Kidney capillary endothelial cell (primary cell): ENCODE data around the gene ALPP.
"Not testable (repeated sequence)": the region's sequence is repeated elsewhere in the genome, so short reads cannot be mapped to it uniquely, and the experiment has no call there.

ENCODE experiments used
- DNase-seq: peaks from one replicate; pipeline ENCODE4 v3.0.0-alpha.2; 2018; ENCODE audit warnings: low spot score

The ALPP gene

DNA sequence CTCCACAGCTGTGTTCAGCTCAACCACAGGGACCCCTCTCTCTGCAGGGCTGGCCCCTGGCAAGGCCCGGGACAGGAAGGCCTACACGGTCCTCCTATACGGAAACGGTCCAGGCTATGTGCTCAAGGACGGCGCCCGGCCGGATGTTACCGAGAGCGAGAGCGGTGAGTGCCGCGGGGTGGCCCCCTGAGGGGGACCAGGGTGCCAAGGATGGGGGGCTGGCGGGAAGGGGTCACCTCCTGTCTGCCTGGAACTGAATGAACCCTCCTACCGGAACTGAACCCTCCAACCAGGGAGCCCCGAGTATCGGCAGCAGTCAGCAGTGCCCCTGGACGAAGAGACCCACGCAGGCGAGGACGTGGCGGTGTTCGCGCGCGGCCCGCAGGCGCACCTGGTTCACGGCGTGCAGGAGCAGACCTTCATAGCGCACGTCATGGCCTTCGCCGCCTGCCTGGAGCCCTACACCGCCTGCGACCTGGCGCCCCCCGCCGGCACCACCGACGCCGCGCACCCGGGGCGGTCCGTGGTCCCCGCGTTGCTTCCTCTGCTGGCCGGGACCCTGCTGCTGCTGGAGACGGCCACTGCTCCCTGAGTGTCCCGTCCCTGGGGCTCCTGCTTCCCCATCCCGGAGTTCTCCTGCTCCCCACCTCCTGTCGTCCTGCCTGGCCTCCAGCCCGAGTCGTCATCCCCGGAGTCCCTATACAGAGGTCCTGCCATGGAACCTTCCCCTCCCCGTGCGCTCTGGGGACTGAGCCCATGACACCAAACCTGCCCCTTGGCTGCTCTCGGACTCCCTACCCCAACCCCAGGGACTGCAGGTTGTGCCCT lies 2.9 kb downstream of the ALPP start:
- DNase-seq = not testable (repeated sequence)

- no peak for DNase-seq
Measured at GRCh38 chr2:232382331-232383225, 4.0 kb downstream of the ALPP start.

DNA sequence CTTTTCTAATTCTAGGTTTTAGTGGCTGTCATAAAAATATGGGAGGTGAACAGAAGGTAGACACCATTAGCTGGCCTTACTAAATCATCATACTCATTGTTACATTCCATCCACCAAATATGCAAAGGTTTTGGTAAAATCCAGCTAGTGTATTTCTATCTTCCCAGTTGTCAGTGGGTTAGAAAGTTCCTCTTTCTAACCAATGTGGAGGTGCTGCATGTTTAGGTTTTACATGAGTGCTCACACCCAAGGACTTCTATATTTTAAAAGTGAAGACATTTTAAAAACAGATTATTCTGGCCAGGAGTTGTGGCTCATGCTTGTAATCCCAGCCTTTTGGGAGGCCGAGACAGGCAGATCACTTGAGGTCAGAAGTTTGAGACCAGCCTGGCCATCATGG lies 5.9 kb downstream of the ALPP start:
- DNase-seq = no peak

- DNase-seq = not testable (repeated sequence)
Measured at GRCh38 chr2:232385058-232385457, 6.5 kb downstream of the ALPP start.

DNA sequence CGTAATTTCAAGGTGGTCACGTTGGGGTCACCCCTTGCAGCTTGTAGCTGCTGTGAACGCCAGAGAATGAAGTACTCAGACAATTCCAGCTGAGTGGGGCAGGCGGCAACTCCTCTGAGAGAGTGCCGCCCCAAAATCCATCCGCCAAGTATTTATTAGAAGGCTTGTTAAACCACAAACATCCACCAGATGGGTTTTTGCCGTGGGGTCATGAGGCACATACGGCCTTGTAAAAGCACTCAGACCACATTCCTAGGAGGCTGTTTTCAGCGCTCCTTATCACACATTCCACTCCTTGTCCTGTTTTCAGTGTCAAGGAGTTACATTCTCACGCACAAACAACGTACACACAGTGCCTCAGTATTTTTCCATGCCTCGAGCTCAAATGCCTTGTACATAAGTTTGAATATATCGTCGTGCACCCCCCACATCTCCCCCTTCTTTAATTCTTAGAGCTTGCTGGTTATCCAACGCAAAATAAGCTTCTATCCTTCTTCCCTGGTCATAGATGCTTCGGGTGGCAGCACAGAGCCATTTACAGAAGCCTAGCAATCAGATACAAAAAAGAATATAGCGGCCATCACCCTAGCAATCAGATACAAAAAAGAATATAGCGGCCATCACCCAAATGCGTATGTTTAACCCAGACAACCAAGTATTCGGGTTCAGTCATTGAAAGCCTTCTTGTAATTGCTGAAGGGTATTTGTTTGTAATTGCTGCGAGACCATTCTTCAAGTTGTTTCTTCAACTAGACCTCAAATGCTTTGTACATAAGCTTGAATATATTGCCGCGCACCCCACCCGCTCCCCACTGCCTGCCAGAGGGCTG lies 7.3 kb downstream of the ALPP start:
- no peak for DNase-seq

DNA sequence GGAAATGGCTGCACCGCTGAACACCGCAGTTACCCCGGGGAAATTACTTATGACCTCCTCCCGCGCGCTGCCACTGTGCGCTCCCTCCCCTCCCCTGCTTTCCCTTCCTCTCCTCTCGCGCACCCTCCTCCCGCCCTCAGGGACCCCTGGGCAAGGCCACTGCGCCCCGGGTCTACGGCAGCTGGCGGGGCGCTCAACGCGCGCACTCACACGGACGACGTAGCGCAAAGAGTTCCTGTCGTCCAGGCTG lies 7.9 kb downstream of the ALPP start:
- no peak for DNase-seq

- no peak for DNase-seq
Measured at GRCh38 chr2:232386740-232387450, 8.3 kb downstream of the ALPP start.

GRCh38 chr2:232387451-232388171 lies 9.1 kb downstream of the ALPP start:
- no peak for DNase-seq

- DNase-seq = no peak
Measured at GRCh38 chr2:232388324-232388891, 9.9 kb downstream of the ALPP start.

GRCh38 chr2:232389327-232389726 lies 10.8 kb downstream of the ALPP start:
- DNase-seq = no peak

GRCh38 chr2:232390661-232391060 lies 12.1 kb downstream of the ALPP start:
- no peak for DNase-seq

DNA sequence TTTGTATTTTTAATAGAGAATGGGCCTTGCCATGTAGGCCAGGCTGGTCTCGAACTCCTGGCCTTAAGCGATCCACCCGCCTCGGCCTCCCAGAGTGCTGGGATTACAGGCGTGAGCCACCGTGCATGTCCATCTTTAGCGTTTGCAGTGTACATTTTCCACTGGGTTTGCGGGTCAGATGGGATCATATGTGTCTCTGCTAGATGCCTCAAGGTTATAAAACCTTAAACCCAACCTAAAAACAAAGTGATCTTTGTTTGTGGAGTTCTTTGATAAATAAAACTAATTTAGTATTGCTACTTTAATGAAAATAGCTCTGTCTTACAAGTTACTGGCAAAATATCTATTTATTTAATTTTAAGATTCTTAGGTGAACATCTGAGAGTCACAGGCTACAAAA lies 15.0 kb downstream of the ALPP start:
- no peak for DNase-seq

- not testable (repeated sequence) for DNase-seq
Measured at GRCh38 chr2:232394431-232394830, 15.9 kb downstream of the ALPP start.

GRCh38 chr2:232395586-232395985 lies 17.0 kb downstream of the ALPP start:
- DNase-seq = no peak

- DNase-seq = no peak
Measured at GRCh38 chr2:232396683-232397082, 18.1 kb downstream of the ALPP start.

DNA sequence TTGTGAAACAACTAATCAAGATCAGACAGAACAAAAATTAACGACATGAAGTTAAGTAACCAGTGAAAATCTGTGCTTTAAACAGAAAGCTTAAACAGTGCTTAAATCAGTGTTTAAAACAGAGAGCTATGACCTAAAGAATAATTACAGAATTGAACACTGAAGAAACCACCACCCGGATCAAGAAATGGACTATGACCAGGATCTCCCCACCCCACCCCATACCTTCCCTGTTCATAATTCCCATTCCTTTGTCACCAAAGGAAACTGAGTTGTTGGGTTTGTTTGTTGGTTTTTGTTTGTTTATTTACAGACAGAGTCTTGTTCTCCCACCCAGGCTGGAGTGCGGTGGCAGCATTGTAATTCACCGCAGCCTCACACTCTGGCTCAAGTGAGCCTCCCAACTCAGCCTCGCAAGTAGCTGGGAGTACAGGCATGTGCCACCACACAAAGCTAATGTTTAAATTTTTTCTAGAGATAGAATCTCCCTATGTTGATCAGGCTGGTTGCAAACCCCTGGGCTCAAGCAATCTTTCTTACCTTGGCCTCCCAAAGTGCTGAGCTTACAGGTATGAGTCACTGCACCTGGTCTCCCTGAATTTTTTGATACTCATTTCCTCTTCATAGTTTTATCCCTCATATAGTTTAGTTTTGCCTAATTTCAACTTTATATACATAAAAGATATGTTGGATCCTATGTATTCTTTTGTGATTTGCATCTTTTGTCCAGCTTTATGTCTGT lies 19.9 kb downstream of the ALPP start:
- DNase-seq = no peak

GRCh38 chr2:232400256-232401015 lies 21.9 kb downstream of the ALPP start:
- no peak for DNase-seq

GRCh38 chr2:232402518-232402917 lies 24.0 kb downstream of the ALPP start:
- no peak for DNase-seq

DNA sequence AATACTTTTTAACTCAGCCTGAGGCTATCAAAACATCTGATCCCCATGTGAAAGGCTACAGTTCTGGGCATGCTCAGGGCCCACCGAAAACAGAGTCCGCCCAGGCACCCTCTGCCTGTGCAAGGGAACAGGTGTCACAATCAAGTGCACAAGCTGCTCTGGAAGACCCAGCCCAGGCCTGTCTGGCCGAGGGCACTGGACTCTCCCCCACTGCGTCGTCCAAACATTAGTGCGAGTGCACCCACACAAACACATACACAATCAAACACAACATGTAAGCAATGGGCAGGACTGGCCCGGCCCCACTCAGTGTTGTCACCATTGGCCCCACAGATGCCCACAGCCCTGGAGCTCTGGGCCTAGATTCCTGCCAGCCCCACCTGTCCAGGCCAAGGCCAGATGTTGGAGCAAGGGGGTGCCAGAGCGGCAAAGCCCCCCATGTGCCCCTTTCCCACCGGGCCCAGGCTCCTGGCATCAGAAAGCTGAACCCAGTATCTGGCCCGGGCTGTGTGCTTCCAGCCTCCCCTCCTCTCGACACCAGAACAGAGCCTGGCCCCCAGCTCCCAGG lies 27.5 kb downstream of the ALPP start:
- no peak for DNase-seq
